GM18511 (cell line): ENCODE results near the gene SOX18.
"Not testable (repeated sequence)": the region's sequence is repeated elsewhere in the genome, so short reads cannot be mapped to it uniquely, and the experiment has no call there.

ENCODE experiments used
- ATAC-seq: cut with Tn5 transposase; IDR thresholded peaks from one replicate; pipeline ENCODE4 v1.9.1; 2021; ENCODE audit warnings: mild to moderate bottlenecking, moderate library complexity; ENCODE audit not compliant: unreplicated experiment

SOX18 gene

GRCh38 chr20:64025101-64025825 lies 24.2 kb downstream of the SOX18 start:
- no peak for ATAC-seq

GRCh38 chr20:64024141-64024990 lies 25.1 kb downstream of the SOX18 start:
- ATAC-seq: no peak

GRCh38 chr20:64023361-64024140 lies 25.9 kb downstream of the SOX18 start:
- ATAC-seq: no peak

- no peak for ATAC-seq
Observed at GRCh38 chr20:64022671-64023360, 26.6 kb downstream of the SOX18 start.

GRCh38 chr20:64021124-64021975 lies 28.1 kb downstream of the SOX18 start:
- no peak for ATAC-seq

GRCh38 chr20:64015635-64016034 lies 33.8 kb downstream of the SOX18 start:
- no peak for ATAC-seq

GRCh38 chr20:64012385-64013154 lies 36.9 kb downstream of the SOX18 start:
- ATAC-seq: not testable (repeated sequence)

- ATAC-seq: no peak
Observed at GRCh38 chr20:64011366-64011779, 38.1 kb downstream of the SOX18 start.

GRCh38 chr20:64010711-64011237 lies 38.7 kb downstream of the SOX18 start:
- no peak for ATAC-seq

- no peak for ATAC-seq
Observed at GRCh38 chr20:64009811-64010387, 39.5 kb downstream of the SOX18 start.

- ATAC-seq: no peak
Observed at GRCh38 chr20:64006902-64007301, 42.5 kb downstream of the SOX18 start.

- ATAC-seq: no peak
Observed at GRCh38 chr20:64006490-64006889, 42.9 kb downstream of the SOX18 start.

GRCh38 chr20:64005394-64005793 lies 44.0 kb downstream of the SOX18 start:
- ATAC-seq: no peak

GRCh38 chr20:64003960-64004725 lies 45.3 kb downstream of the SOX18 start:
- ATAC-seq: no peak

- no peak for ATAC-seq
Observed at GRCh38 chr20:64001607-64002011, 47.8 kb downstream of the SOX18 start.

GRCh38 chr20:64000906-64001305 lies 48.5 kb downstream of the SOX18 start:
- ATAC-seq: no peak
